Thoracic aorta (tissue), 2 donors: Measurements from ENCODE around the gene CSTF3. TPM values are rescaled to one million over a fixed set of nuclear protein-coding genes. Genes with fewer than 3 reads are reported as not detected.

Experiments
- ATAC-seq: fragments of 150-250 bp; one replicate; pipeline ENCODE4 v1.8.0; 2017; ENCODE audit warnings: low read depth; ENCODE audit not compliant: insufficient number of reproducible peaks, low FRiP score
- DNase-seq: peaks from one replicate; pipeline ENCODE4 v3.0.0-alpha.2; 2020; ENCODE audit warnings: low spot score
- H3K27ac ChIP-seq, 2 donors: fragments of 200-600 bp; sonication (generic); 1 replicate in 1 of 2; 2 replicates in 1 of 2; pipeline ENCODE4 v1.5.1; 2016; ENCODE audit warnings: mild to moderate bottlenecking in 2 of 2, moderate library complexity in 2 of 2
- H3K27me3 ChIP-seq: fragments of 200-600 bp; sonication (generic); replicated peaks from 2 replicates; pipeline ENCODE4 v1.6.0; 2016; ENCODE audit warnings: mild to moderate bottlenecking; ENCODE audit not compliant: insufficient read depth
- H3K36me3 ChIP-seq: fragments of 200-600 bp; sonication (generic); one replicate; pipeline ENCODE4 v1.5.1; 2016
- H3K4me1 ChIP-seq, 2 donors: fragments of 200-600 bp; sonication (generic); 1 replicate in 1 of 2; 2 replicates in 1 of 2; pipeline versions ENCODE4 v1.5.1 to v1.6.0; 2016; ENCODE audit warnings: low read depth in 2 of 2, mild to moderate bottlenecking in 1 of 2; ENCODE audit not compliant: control insufficient read depth in 1 of 2
- H3K4me3 ChIP-seq: fragments of 200-600 bp; sonication (generic); 2 replicates; pipeline ENCODE4 v1.5.1; 2016; ENCODE audit warnings: mild to moderate bottlenecking
- H3K9me3 ChIP-seq: fragments of 200-600 bp; sonication (generic); 2 replicates; pipeline ENCODE4 v1.5.1; 2016
- total RNA-seq, 2 donors: library from RNA; depleted of rRNA; stranded (reverse); fragments of >200 nt; gene quantifications; one replicate each; pipeline versions ENCODE4 v1.1.0 to v1.2.3, GENCODE V29; 2016
- TF ChIP-seq, protein P1 (sequence below): fragments of 200-600 bp; sonication (generic); IDR thresholded peaks from one replicate; pipeline ENCODE4 v1.5.1; 2019; ENCODE audit warnings: antibody characterized with exemption

Gene CSTF3
- total RNA-seq, 2 donors from 2014 or later: 11.1 to 29.3 TPM

DNA sequence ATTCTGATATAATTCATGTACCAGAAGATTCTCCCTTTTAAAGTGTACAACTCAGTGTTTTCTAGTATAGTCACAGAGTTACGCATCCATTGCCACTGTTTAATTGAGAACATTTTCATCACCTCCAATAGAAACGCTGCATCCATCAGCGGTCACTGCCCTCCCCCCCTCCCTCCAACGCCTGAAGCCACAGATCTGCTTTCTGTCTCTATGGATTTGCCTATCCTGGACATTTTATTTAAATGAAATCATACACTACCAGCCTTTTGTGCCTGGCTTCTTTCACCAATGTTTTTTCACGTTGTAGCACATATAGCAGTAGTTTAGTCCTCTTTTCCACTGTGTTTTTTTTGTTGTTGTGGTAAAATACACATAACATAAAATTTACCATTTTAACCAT lies 99.1 kb downstream of the CSTF3 start:
- ATAC-seq (no peak), DNase-seq (no peak)
- TF ChIP-seq, protein P1, sequence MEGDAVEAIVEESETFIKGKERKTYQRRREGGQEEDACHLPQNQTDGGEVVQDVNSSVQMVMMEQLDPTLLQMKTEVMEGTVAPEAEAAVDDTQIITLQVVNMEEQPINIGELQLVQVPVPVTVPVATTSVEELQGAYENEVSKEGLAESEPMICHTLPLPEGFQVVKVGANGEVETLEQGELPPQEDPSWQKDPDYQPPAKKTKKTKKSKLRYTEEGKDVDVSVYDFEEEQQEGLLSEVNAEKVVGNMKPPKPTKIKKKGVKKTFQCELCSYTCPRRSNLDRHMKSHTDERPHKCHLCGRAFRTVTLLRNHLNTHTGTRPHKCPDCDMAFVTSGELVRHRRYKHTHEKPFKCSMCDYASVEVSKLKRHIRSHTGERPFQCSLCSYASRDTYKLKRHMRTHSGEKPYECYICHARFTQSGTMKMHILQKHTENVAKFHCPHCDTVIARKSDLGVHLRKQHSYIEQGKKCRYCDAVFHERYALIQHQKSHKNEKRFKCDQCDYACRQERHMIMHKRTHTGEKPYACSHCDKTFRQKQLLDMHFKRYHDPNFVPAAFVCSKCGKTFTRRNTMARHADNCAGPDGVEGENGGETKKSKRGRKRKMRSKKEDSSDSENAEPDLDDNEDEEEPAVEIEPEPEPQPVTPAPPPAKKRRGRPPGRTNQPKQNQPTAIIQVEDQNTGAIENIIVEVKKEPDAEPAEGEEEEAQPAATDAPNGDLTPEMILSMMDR: no peak
- Histone ChIP-seq H3K9me3 (no peaks in the 10 kb centered on the region), H3K4me3 (no peak overlapping the region), H3K4me1 (no peaks in the 10 kb centered on the region), H3K27ac (no peak overlapping the region), H3K27me3 (no peaks in the 10 kb centered on the region), H3K36me3 (peaks cover 27% of the 10 kb centered on the region)

GRCh38 chr11:33060271-33060670 lies 101.0 kb downstream of the CSTF3 start:
- peaks cover 21% of the 10 kb centered on the region for H3K36me3 ChIP-seq
- H3K4me1 ChIP-seq: no peaks in the 10 kb centered on the region
- H3K9me3 ChIP-seq: no peaks in the 10 kb centered on the region
- no peak overlapping the region for H3K27ac ChIP-seq
- TF ChIP-seq, protein P1: no peak
- H3K4me3 ChIP-seq: no peak overlapping the region
- ATAC-seq (no peak), DNase-seq (no peak)
- H3K27me3 ChIP-seq: no peaks in the 10 kb centered on the region

DNA sequence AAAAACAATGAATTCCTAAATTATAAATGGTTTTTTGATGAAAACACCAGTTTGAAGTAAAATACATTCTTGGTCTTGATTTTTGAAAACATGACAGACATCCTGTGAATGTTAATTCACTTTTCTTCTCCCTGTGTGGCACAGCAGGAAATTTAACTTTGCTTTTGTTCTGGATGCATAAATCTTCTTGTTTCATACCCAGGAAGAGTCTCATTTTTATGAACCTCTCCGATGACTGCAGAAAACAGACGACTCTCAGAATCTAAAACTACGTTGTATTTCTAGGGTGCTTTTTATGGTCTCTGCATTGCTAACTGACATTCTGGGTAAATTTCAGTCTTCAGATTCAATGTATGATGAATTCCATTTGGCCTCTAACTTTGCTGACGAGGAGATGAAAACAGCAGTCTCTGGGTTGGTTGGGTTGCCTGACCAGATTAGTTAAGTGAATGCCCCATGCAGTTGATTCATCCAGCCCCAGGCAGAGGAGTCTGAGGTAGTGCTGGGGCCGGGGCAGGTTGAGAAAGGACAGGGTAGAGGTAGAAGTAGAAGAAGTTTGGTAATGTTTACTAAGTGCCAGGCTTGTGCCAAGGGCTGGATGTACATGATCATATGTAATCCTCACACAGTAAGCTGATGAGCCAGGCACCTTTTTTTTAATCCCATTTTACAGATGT lies 101.8 kb downstream of the CSTF3 start:
- ATAC-seq: no peak
- peaks cover 24% of the 10 kb centered on the region for H3K36me3 ChIP-seq
- no peaks in the 10 kb centered on the region for H3K4me1 ChIP-seq
- no peaks in the 10 kb centered on the region for H3K9me3 ChIP-seq
- H3K27me3 ChIP-seq: no peaks in the 10 kb centered on the region
- TF ChIP-seq, protein P1: no peak
- H3K27ac ChIP-seq: no peak overlapping the region
- no peak for DNase-seq
- no peak overlapping the region for H3K4me3 ChIP-seq

- Histone ChIP-seq H3K4me1 (no peaks in the 10 kb centered on the region), H3K4me3 (no peak overlapping the region), H3K9me3 (no peaks in the 10 kb centered on the region), H3K27ac (no peak overlapping the region), H3K27me3 (no peaks in the 10 kb centered on the region), H3K36me3 (peaks cover 27% of the 10 kb centered on the region)
- DNase-seq: no peak
- TF ChIP-seq, protein P1: no peak
- ATAC-seq: no peak
Observed at GRCh38 chr11:33057284-33057683, 104.0 kb downstream of the CSTF3 start.

DNA sequence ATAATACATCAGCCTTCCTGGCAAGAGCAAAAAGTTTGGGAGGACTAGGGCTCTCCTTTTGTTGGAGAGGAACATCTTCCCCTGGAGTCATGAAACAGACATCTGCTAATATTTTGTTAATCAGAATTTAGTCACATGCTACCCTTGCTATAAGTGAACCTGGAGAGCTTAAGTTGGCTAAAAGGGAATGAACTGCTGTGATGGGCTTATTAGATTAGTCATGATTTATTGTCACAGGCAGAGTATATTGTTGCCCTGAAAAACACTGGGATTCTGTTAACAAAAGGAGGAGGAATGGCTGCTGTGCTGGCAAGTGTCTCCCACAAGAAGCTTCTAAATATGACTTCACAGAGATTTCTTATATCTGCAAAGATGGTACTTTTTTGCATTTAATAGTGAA lies 105.9 kb downstream of the CSTF3 start:
- no peaks in the 10 kb centered on the region for H3K27me3 ChIP-seq
- no peak overlapping the region for H3K27ac ChIP-seq
- TF ChIP-seq, protein P1: no peak
- no peak for ATAC-seq
- no peak for DNase-seq
- no peak overlapping the region for H3K4me3 ChIP-seq
- no peaks in the 10 kb centered on the region for H3K4me1 ChIP-seq
- peaks cover 24% of the 10 kb centered on the region for H3K36me3 ChIP-seq
- no peaks in the 10 kb centered on the region for H3K9me3 ChIP-seq
